GM18502 (cell line): ENCODE results near the gene UBR1.
"Not testable (repeated sequence)": the region's sequence is repeated elsewhere in the genome, so short reads cannot be mapped to it uniquely, and the experiment has no call there.

Source experiments
- ATAC-seq: cut with Tn5 transposase; IDR thresholded peaks from one replicate; pipeline ENCODE4 v1.9.1; 2021; ENCODE audit warnings: mild to moderate bottlenecking; ENCODE audit not compliant: unreplicated experiment, poor library complexity

Gene UBR1

GRCh38 chr15:42984493-42985034 is 121.3 kb downstream of the UBR1 start:
- no peak for ATAC-seq

- ATAC-seq = not testable (repeated sequence)
Measured at GRCh38 chr15:42979113-42979512, 126.7 kb downstream of the UBR1 start.

- ATAC-seq = no peak
Measured at GRCh38 chr15:42974202-42974862, 131.5 kb downstream of the UBR1 start.

GRCh38 chr15:42973114-42973513 is 132.7 kb downstream of the UBR1 start:
- no peak for ATAC-seq

GRCh38 chr15:42971830-42972229 is 134.0 kb downstream of the UBR1 start:
- no peak for ATAC-seq

- no peak for ATAC-seq
Measured at GRCh38 chr15:42964476-42964875, 141.4 kb downstream of the UBR1 start.

- no peak for ATAC-seq
Measured at GRCh38 chr15:42955518-42955917, 150.3 kb downstream of the UBR1 start.

- no peak for ATAC-seq
Measured at GRCh38 chr15:42954291-42954690, 151.5 kb downstream of the UBR1 start.

- not testable (repeated sequence) for ATAC-seq
Measured at GRCh38 chr15:42948898-42949297, 156.9 kb downstream of the UBR1 start.

GRCh38 chr15:42940527-42940926 is 165.3 kb downstream of the UBR1 start:
- ATAC-seq = no peak

- ATAC-seq = no peak
Measured at GRCh38 chr15:42939841-42940240, 166.0 kb downstream of the UBR1 start.

GRCh38 chr15:42937143-42937542 is 168.7 kb downstream of the UBR1 start:
- no peak for ATAC-seq

- ATAC-seq = no peak
Measured at GRCh38 chr15:42933886-42934667, 171.8 kb downstream of the UBR1 start.

GRCh38 chr15:42932833-42933515 is 172.9 kb downstream of the UBR1 start:
- ATAC-seq = no peak

GRCh38 chr15:42931702-42932486 is 173.9 kb downstream of the UBR1 start:
- no peak for ATAC-seq

GRCh38 chr15:42929306-42929848 is 176.5 kb downstream of the UBR1 start:
- no peak for ATAC-seq

- ATAC-seq = no peak
Measured at GRCh38 chr15:42921342-42921731, 184.5 kb downstream of the UBR1 start.

GRCh38 chr15:42920519-42921341 is 185.1 kb downstream of the UBR1 start, which contains the start of gene TTBK2:
Gene TTBK2 (minus strand): TSS chr15:42920778. CDS start chr15:42878617, 42,161 bp downstream.
- ATAC-seq = peak; percentile 94
